HG02840 (cell line): ENCODE results near the gene TARS1.
"Not testable (repeated sequence)": the region's sequence is repeated elsewhere in the genome, so short reads cannot be mapped to it uniquely, and the experiment has no call there.

Experiments used
- ATAC-seq: cut with Tn5 transposase; IDR thresholded peaks from one replicate; pipeline ENCODE4 v1.9.1; 2021; ENCODE audit warnings: mild to moderate bottlenecking, moderate library complexity, moderate number of reproducible peaks; ENCODE audit not compliant: unreplicated experiment, low FRiP score

The TARS1 gene

GRCh38 chr5:33482335-33482734, 41.6 kb downstream of the TARS1 start:
- ATAC-seq: no peak

DNA sequence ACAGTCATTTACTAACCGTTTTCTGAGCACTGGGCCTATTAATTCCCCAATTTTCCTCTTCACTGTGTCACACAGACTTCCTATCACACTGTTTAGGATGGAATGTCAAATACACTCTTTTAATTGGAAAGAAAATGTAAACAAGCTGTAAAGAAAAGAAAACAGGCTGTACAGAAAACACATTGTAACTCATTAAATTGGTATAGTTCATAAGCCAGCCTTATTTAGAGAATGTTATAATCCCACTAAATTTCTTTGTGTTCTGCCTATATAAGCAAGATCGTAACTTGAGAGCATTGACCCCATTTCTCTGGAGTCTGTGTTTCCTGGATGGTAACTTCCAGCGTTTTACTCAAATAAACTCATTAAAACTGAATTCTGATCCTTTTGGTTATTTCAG, 46.5 kb downstream of the TARS1 start:
- no peak for ATAC-seq

DNA sequence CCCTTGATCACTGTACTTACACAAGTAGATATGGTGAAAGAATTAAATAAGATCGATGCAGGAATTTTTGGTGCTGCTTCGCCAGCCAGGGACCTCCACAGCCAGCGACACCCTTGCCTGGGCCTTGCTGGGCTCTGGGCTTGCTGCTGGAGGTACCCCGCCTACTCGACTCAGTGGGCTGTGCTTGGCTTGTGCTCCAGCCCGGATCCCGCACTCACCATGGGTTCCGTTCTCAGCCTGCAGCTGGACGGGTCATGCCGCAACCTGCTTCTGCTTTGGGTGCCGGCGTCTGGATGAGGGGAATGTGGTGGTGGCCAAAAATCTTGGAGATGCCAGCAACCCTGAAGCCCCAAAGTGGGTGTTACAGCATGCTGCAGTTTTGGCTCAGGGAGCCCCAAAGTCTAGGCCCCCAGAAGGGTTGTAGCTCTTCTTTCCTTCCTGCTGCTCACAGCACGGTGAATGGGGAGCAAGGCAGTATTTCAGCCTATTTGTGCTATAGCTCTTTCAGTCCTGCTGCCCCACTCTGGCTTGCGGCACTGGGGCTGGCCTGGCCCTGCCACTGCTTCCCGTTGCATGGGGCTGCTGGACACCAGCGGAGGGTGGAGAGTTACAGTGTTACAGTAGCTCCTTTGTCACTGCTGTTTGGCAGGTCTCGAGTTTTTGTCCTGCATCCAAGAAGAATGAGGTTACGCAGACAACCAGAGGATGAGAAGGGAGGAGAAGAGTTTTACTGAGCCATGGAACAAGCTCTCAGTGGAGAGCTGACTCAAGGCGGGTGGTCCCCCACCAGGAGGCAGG, 48.0 kb downstream of the TARS1 start:
- no peak for ATAC-seq

DNA sequence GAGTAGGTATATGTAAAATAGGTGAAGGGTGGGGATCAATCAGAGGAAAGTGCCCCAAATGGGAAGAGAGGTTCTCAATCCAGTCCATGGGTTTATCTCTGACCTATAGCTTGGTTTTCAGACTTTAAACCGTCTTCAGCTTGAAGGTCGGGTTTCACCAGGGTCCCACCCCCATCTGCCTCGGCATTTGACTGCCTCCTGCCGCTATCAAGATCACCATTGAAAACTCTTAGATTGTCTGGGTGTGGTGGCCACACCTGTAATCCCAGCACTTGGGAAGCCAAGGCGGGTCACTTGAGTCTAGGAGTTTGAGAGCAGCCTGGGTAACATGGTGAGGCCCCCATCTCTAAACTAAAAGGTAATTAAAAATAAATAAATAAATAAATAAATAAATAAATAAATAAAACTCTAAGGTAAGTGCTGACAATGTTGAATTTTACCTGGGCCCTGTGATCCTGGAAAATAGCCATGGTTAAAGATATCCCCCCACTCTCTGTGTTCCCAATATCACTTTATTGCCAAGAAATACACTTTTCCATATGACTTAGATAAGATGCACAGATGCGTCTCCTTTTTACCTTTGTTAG, 48.8 kb downstream of the TARS1 start:
- ATAC-seq: no peak

GRCh38 chr5:33490071-33490665, 49.4 kb downstream of the TARS1 start:
- no peak for ATAC-seq

DNA sequence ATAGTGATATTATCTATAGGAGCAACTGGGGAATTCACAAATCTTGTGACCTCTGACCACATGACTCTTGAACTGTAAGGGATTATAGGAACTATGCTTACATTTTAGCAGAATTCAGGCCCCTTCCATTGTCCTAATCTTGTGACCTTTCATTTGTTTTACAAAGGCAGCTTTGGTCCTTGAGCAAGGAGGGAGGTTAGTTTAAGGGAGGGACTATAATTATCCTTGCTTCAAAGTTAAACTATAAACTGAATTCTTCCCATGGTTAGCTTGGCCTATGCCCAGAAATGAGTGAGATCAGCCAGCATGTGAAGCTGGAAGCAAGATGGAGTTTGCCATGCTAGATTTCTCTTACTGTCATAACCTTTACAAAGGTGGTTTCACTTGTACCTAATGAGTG, 51.2 kb downstream of the TARS1 start:
- ATAC-seq: no peak

- ATAC-seq: no peak
Measured at GRCh38 chr5:33494466-33494865, 53.7 kb downstream of the TARS1 start.

- no peak for ATAC-seq
Measured at GRCh38 chr5:33501260-33501659, 60.5 kb downstream of the TARS1 start.

GRCh38 chr5:33501899-33502298, 61.1 kb downstream of the TARS1 start:
- ATAC-seq: no peak

GRCh38 chr5:33504570-33504969, 63.8 kb downstream of the TARS1 start:
- ATAC-seq: no peak

GRCh38 chr5:33507426-33507825, 66.7 kb downstream of the TARS1 start:
- no peak for ATAC-seq

GRCh38 chr5:33509036-33509435, 68.3 kb downstream of the TARS1 start:
- no peak for ATAC-seq

GRCh38 chr5:33513462-33514185, 72.9 kb downstream of the TARS1 start:
- ATAC-seq: no peak

DNA sequence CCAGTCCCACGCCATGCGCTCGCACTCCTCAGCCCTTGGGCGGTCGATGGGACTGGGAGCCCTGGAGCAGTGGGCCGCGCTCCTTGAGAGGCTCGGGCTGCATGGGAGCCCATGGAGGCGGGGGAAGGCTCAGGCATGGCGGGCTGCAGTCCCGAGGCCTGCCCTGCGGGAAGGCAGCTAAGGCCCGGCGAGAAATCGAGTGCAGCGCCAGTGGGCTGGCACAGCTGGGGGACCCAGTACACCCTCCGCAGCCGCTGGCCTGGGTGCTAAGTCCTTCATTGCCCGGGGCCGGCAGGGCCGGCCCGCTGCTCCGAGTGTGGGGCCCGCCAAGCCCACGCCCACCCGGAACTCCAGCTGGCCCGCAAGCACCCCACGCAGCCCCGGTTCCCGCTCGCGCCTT, 74.6 kb downstream of the TARS1 start:
- not testable (repeated sequence) for ATAC-seq

GRCh38 chr5:33516421-33516820, 75.7 kb downstream of the TARS1 start:
- ATAC-seq: no peak
